ENCODE measurements around the gene TBX6. TPM values are rescaled to one million over a fixed set of nuclear protein-coding genes. Genes with fewer than 3 reads are reported as not detected.

TBX6 gene
- total and polyA plus RNA-seq, 2 donors from 2014 or later: 0.62 to 1.6 TPM

GRCh38 chr16:30079480-30079879 is 12.2 kb downstream of the TBX6 start:
- no peak for TF ChIP-seq CTCF (IDR thresholded peaks at IDR 0.05; ENCODE audit: borderline replicate concordance, extremely low read depth, insufficient read depth)
- Histone ChIP-seq H3K4me3 (ENCODE audit: low read length in 3 of 3) (no peak overlapping the region), H3K27ac (ENCODE audit: low read depth in 2 of 2, low read length in 2 of 2) (no peak overlapping the region), H3K36me3 (ENCODE audit: control insufficient read depth in 2 of 3, insufficient read depth in 3 of 3, low read length in 3 of 3) (peaks cover 0 to 42% (median 33%) of the 10 kb centered on the region in 3 donors), H3K9ac (ENCODE audit: low read length in 3 of 3) (no peak overlapping the region), H3K9me3 (ENCODE audit: control insufficient read depth in 2 of 3, insufficient read depth in 1 of 3, low read length in 3 of 3) (no peaks in the 10 kb centered on the region), H3K27me3 (ENCODE audit: control insufficient read depth, insufficient read depth, low read length) (no peaks in the 10 kb centered on the region), H3K4me1 (ENCODE audit: control insufficient read depth in 2 of 3, insufficient read depth in 2 of 3, low read depth in 1 of 3, low read length in 3 of 3) (peaks cover 0 to 22% (median 8%) of the 10 kb centered on the region in 3 donors)
- FAIRE-seq (no peak), DNase-seq (no peak)
- intact Hi-C loops (cut with DNase I): no loop called here

GRCh38 chr16:30078744-30079143 is 13.0 kb downstream of the TBX6 start:
- peaks cover 0 to 22% (median 8%) of the 10 kb centered on the region in 3 donors for H3K4me1 ChIP-seq (ENCODE audit: control insufficient read depth in 2 of 3, insufficient read depth in 2 of 3, low read depth in 1 of 3, low read length in 3 of 3)
- DNase-seq: peak in 1 of 5 donors; percentile 57
- no peak for TF ChIP-seq CTCF (IDR thresholded peaks at IDR 0.05; ENCODE audit: borderline replicate concordance, extremely low read depth, insufficient read depth)
- no peak overlapping the region for H3K9ac ChIP-seq (ENCODE audit: low read length in 3 of 3)
- H3K9me3 ChIP-seq (ENCODE audit: control insufficient read depth in 2 of 3, insufficient read depth in 1 of 3, low read length in 3 of 3): no peaks in the 10 kb centered on the region
- intact Hi-C loops (cut with DNase I): no loop called here
- H3K27ac ChIP-seq (ENCODE audit: low read depth in 2 of 2, low read length in 2 of 2): no peak overlapping the region
- no peaks in the 10 kb centered on the region for H3K27me3 ChIP-seq (ENCODE audit: control insufficient read depth, insufficient read depth, low read length)
- no peak overlapping the region for H3K4me3 ChIP-seq (ENCODE audit: low read length in 3 of 3)
- H3K36me3 ChIP-seq (ENCODE audit: control insufficient read depth in 2 of 3, insufficient read depth in 3 of 3, low read length in 3 of 3): peaks cover 0 to 34% (median 28%) of the 10 kb centered on the region in 3 donors
- FAIRE-seq: no peak

- Histone ChIP-seq H3K4me1 (ENCODE audit: control insufficient read depth in 2 of 3, insufficient read depth in 2 of 3, low read depth in 1 of 3, low read length in 3 of 3) (peaks cover 0 to 22% (median 8%) of the 10 kb centered on the region in 3 donors), H3K9ac (ENCODE audit: low read length in 3 of 3) (no peak overlapping the region), H3K9me3 (ENCODE audit: control insufficient read depth in 2 of 3, insufficient read depth in 1 of 3, low read length in 3 of 3) (no peaks in the 10 kb centered on the region), H3K27me3 (ENCODE audit: control insufficient read depth, insufficient read depth, low read length) (no peaks in the 10 kb centered on the region), H3K36me3 (ENCODE audit: control insufficient read depth in 2 of 3, insufficient read depth in 3 of 3, low read length in 3 of 3) (peaks cover 0 to 25% (median 19%) of the 10 kb centered on the region in 3 donors), H3K4me3 (ENCODE audit: low read length in 3 of 3) (no peak overlapping the region), H3K27ac (ENCODE audit: low read depth in 2 of 2, low read length in 2 of 2) (no peak overlapping the region)
- no peak for TF ChIP-seq CTCF (IDR thresholded peaks at IDR 0.05; ENCODE audit: borderline replicate concordance, extremely low read depth, insufficient read depth)
- intact Hi-C loops (cut with DNase I): no loop called here
- FAIRE-seq (no peak), DNase-seq (no peak)
These were observed 14.1 kb downstream of the TBX6 start for GRCh38 chr16:30077656-30078055.

- Histone ChIP-seq H3K27me3 (ENCODE audit: control insufficient read depth, insufficient read depth, low read length) (no peaks in the 10 kb centered on the region), H3K4me3 (ENCODE audit: low read length in 3 of 3) (peak overlapping the region; percentile 77 to 89 (median 79)), H3K9ac (ENCODE audit: low read length in 3 of 3) (peak overlapping the region; percentile 47 to 96 (median 57)), H3K27ac (ENCODE audit: low read depth in 2 of 2, low read length in 2 of 2) (peak overlapping the region; percentile 82 to 93), H3K36me3 (ENCODE audit: control insufficient read depth in 2 of 3, insufficient read depth in 3 of 3, low read length in 3 of 3) (peaks cover 0 to 25% (median 18%) of the 10 kb centered on the region in 3 donors), H3K4me1 (ENCODE audit: control insufficient read depth in 2 of 3, insufficient read depth in 2 of 3, low read depth in 1 of 3, low read length in 3 of 3) (peaks cover 0 to 22% (median 8%) of the 10 kb centered on the region in 3 donors), H3K9me3 (ENCODE audit: control insufficient read depth in 2 of 3, insufficient read depth in 1 of 3, low read length in 3 of 3) (no peaks in the 10 kb centered on the region)
- intact Hi-C loops (cut with DNase I): no loop called here
- FAIRE-seq: no peak
- DNase-seq: peak in 2 of 5 donors; percentile 68 to 80
- no peak for TF ChIP-seq CTCF (IDR thresholded peaks at IDR 0.05; ENCODE audit: borderline replicate concordance, extremely low read depth, insufficient read depth)
These were observed 15.4 kb downstream of the TBX6 start for GRCh38 chr16:30076276-30076791.

Data from kidney (tissue), 14 donors.